K562 (cell line): ENCODE data around the gene GLYAT. TPM values are rescaled to one million over a fixed set of nuclear protein-coding genes. Genes with fewer than 3 reads are reported as not detected.

Experiments used
- ATAC-seq: fragments of 200-7000 bp; cut with Tn5 transposase; 3 replicates; pipeline ENCODE4 v1.9.1; 2020; ENCODE audit warnings: moderate library complexity
- BruUV-seq: library from RNA; stranded (reverse); fragments of 400-500 nt; replicated peaks from 2 replicates; lab custom pipeline; 2021; lab: Mats Ljungman, UMichigan
- CTCF ChIA-PET: fragments of 300-600 bp; formaldehyde crosslinking; extraction: SDS; loops from one replicate; lab custom pipeline; 2021; ENCODE audit warnings: low intra/inter-chr PET ratio; lab: Yijun Ruan, JAX
- POLR2A ChIA-PET: fragments of 300-600, 350-650 bp; sonication (Branson Sonifier 250); formaldehyde crosslinking; extraction: SDS; loops from one replicate; lab custom pipeline; 2021; ENCODE audit warnings: antibody characterized with exemption, inconsistent platforms; lab: Yijun Ruan, JAX
- DNase-seq, 4 experiments: peaks; one replicate each; pipeline versions ENCODE4 v3.0.0 to v3.0.0-alpha.2; 2011 to 2018; ENCODE audit warnings: low spot score in 3 of 4, mixed read lengths in 3 of 4; ENCODE audit errors: extremely low read depth in 1 of 4
- FAIRE-seq: peaks from 2 replicates; lab custom pipeline; 2011; peaks lifted over from hg19 to GRCh38; lab: Jason Lieb, UNC
- H2AFZ ChIP-seq: 2 replicates; pipeline ENCODE4 v1.6.0; 2011; ENCODE audit warnings: low read depth, low read length, control low read depth, inconsistent platforms
- H3K27ac ChIP-seq: fragments of 200-600 bp; 3 replicates; pipeline ENCODE4 v1.8.0; 2011; ENCODE audit warnings: low read depth, mild to moderate bottlenecking, control low read depth, inconsistent platforms, low read length, moderate library complexity, mixed read lengths; ENCODE audit errors: extremely low read depth
- H3K27me3 ChIP-seq, 2 experiments: fragments of 300-600 bp in 1 of 2; 2 replicates in 1 of 2; 3 replicates in 1 of 2; pipeline versions ENCODE4 v1.6.0 to v1.8.0; 2011; ENCODE audit warnings: inconsistent platforms in 2 of 2, low read length in 2 of 2, mild to moderate bottlenecking in 1 of 2, mixed read lengths in 1 of 2, moderate library complexity in 1 of 2; ENCODE audit not compliant: control insufficient read depth in 2 of 2, insufficient read depth in 2 of 2
- H3K36me3 ChIP-seq: fragments of 300-600 bp; 3 replicates; pipeline ENCODE4 v1.8.0; 2011; ENCODE audit warnings: mild to moderate bottlenecking, low read length, inconsistent platforms; ENCODE audit not compliant: control insufficient read depth, insufficient read depth
- H3K4me1 ChIP-seq, 2 experiments: fragments of 200-600 bp in 1 of 2; replicated peaks in 1 of 2; 2 replicates in 1 of 2; 3 replicates in 1 of 2; pipeline versions ENCODE4 v1.5.1 to v1.8.0; 2011; ENCODE audit warnings: inconsistent platforms in 2 of 2, low read length in 2 of 2, mild to moderate bottlenecking in 1 of 2, mixed read lengths in 1 of 2, moderate library complexity in 1 of 2; ENCODE audit not compliant: control insufficient read depth in 2 of 2, insufficient read depth in 2 of 2
- H3K4me2 ChIP-seq: 2 replicates; pipeline ENCODE4 v1.6.1; 2011; ENCODE audit warnings: low read length, control low read depth, inconsistent platforms, mixed read lengths; ENCODE audit not compliant: insufficient read depth
- H3K4me3 ChIP-seq: fragments of 200-600 bp; sonication (generic), shearing (Covaris generic); 2 replicates; pipeline ENCODE4 v1.5.1; 2016; ENCODE audit warnings: control low read depth, inconsistent platforms
- H3K79me2 ChIP-seq: fragments of 200-600 bp; 3 replicates; pipeline ENCODE4 v1.8.0; 2011; ENCODE audit warnings: low read length, inconsistent platforms; ENCODE audit not compliant: control insufficient read depth, insufficient read depth
- H3K9ac ChIP-seq, 2 experiments: 2 replicates each; pipeline versions ENCODE4 v1.6.0 to v1.6.1; 2011; ENCODE audit warnings: low read depth in 2 of 2, low read length in 2 of 2, control low read depth in 1 of 2, inconsistent platforms in 1 of 2, mild to moderate bottlenecking in 1 of 2, mixed read lengths in 1 of 2; ENCODE audit not compliant: insufficient read depth in 1 of 2
- H3K9me1 ChIP-seq: one replicate; pipeline ENCODE4 v1.6.0; 2011; ENCODE audit warnings: inconsistent platforms, mild to moderate bottlenecking, low read length, moderate library complexity; ENCODE audit not compliant: control insufficient read depth, insufficient read depth
- H3K9me3 ChIP-seq: replicated peaks from 2 replicates; pipeline ENCODE4 v1.5.1; 2011; ENCODE audit warnings: low read depth, low read length, inconsistent platforms; ENCODE audit not compliant: control insufficient read depth, insufficient read depth
- H4K20me1 ChIP-seq: replicated peaks from 2 replicates; pipeline ENCODE4 v1.6.1; 2011; ENCODE audit warnings: low read length, inconsistent platforms, mixed read lengths; ENCODE audit not compliant: control insufficient read depth, insufficient read depth
- CBFA2T2 ChIP-seq: fragments of 450-650 bp; conservative IDR thresholded peaks from 2 replicates; pipeline ENCODE4 v1.6.1; 2017; ENCODE audit warnings: mild to moderate bottlenecking
- CBFA2T3 ChIP-seq: fragments of 450-650 bp; IDR thresholded peaks from 2 replicates; pipeline ENCODE4 v1.6.1; 2017
- RNF219 ChIP-seq: fragments of 250-450 bp; sonication (Bioruptor Pico); IDR thresholded peaks from 2 replicates; pipeline ENCODE4 v1.5.0; 2022; ENCODE audit warnings: mild to moderate bottlenecking
- TAL1 ChIP-seq: fragments of 450-650 bp; IDR thresholded peaks from 2 replicates; pipeline ENCODE4 v1.6.1; 2016; ENCODE audit warnings: mild to moderate bottlenecking
- TCF3 ChIP-seq: sonication (generic); formaldehyde crosslinking; IDR thresholded peaks from 2 replicates; pipeline ENCODE4 v1.4.0; 2020; ENCODE audit warnings: mild to moderate bottlenecking, missing genetic modification reagents
- WGBS: fragments of 100-300 bp; shearing (Covaris generic); methylation state at CpG from one replicate; pipeline ENCODE4 v1.1.6; 2016; ENCODE audit warnings: low coverage, mixed read lengths; ENCODE audit not compliant: insufficient coverage; ENCODE audit errors: missing lambda C conversion rate; 5-methylcytosine and 5-hydroxymethylcytosine counted together
- in situ Hi-C: fragments of 300-500 bp; cut with MboI; formaldehyde crosslinking; loops from 4 replicates; pipeline ENCODE4 v1.15.0; 2018; ENCODE audit warnings: inconsistent platforms, mixed read lengths
- intact Hi-C: fragments of 100-400 bp; cut with micrococcal nuclease; formaldehyde crosslinking; loops from 2 replicates; pipeline ENCODE4 v1.14.2; 2022
- polyA plus RNA-seq, 8 experiments: library from polyadenylated mRNA; depleted of rRNA in 4 of 8; stranded (reverse) in 5 of 8; unstranded in 3 of 8; fragments of >200 nt; fragmentation: Nextera tagmentation in 2 of 8; fragmentation: Illumina TruSeq in 1 of 8; extraction: Ambion mirVana in 2 of 8; extraction: Trizol in 1 of 8; gene quantifications; 2 replicates each; pipeline versions ENCODE4 v1.2.1 to v1.2.3, GENCODE V29; 2011 to 2014; ENCODE audit warnings: inconsistent platforms in 1 of 8, missing spikeins in 1 of 8
- total RNA-seq, 7 experiments: library from RNA; depleted of rRNA in 6 of 7; stranded (reverse); fragments of >200 nt in 6 of 7; fragmentation: Illumina TruSeq in 2 of 7; extraction: Trizol in 2 of 7; gene quantifications; 2 replicates each; pipeline versions ENCODE4 v1.2.1 to v1.2.3, GENCODE V29; 2011 to 2021; ENCODE audit warnings: low replicate concordance in 1 of 7

The GLYAT gene
- total and polyA plus RNA-seq, 9 of the 15 experiments (the other 6 are each of a cell fraction or from before 2014, with no cell fraction given): not detected

DNA sequence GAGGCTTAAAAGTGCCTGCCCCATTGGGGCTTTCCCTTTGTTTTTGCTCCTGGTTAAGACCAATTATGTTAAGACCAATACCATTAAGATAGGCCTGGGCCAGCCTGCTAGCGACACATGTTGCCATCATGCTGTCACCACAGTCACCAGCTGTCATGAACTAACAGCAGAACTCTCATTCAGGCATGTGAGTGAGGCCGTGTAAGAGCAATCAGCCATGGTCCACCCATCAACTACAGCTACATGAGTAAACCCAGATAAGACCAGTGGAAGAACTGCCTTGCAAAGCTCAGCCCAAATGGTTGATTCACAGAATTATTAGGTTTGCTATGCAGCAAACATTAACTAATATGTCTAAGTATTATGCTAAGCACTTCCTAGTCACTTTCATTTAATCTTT lies 19.9 kb downstream of the GLYAT start:
- WGBS: 10% methylated on average over 2 of the region's 2 CpGs

More for the DNA sequence above, 19.9 kb downstream of the GLYAT start:
- Histone ChIP-seq H4K20me1 (no peaks in the 10 kb centered on the region), H3K4me1 (no peaks in the 10 kb centered on the region), H3K9me1 (no peaks in the 10 kb centered on the region), H3K4me2 (no peak overlapping the region), H3K27ac (no peak overlapping the region), H3K4me3 (no peak overlapping the region), H3K36me3 (no peaks in the 10 kb centered on the region), H3K79me2 (no peaks in the 10 kb centered on the region), H2AFZ (peak overlapping the region; percentile 11; the same call in 1 of the 2 replicates), H3K9me3 (no peaks in the 10 kb centered on the region; the same call in 1 of the 2 replicates), H3K9ac (no peak overlapping the region), H3K27me3 (no peaks in the 10 kb centered on the region)
- BruUV-seq: no TSS peak
- ChIA-PET CTCF (no interaction called here), POLR2A (interaction anchor here (0.8 kb wide), 1 partner anchor 540 kb away, joined by 3 read pairs; no protein-coding TSS in a partner anchor)
- ATAC-seq (peak; percentile 54; the same call in 1 of the 3 replicates), FAIRE-seq (no peak), DNase-seq (peak in 2 of 4 experiments; percentile 10 to 51)
- in situ Hi-C loops: no loop called here
- intact Hi-C loops: no loop called here
- TF ChIP-seq CBFA2T3 (peak; percentile 53), RNF219 (no peak), TAL1 (peak; percentile 41; the same call in 1 of the 2 replicates), CBFA2T2 (peak; percentile 22; the same call in 1 of the 2 replicates), TCF3 (CRISPR knock-in tag) (peak; percentile 46; the same call in 1 of the 2 replicates)
